C4-2B (cell line): Measurements from ENCODE around the gene DNMT3B.
"Not testable (repeated sequence)": the region's sequence is repeated elsewhere in the genome, so short reads cannot be mapped to it uniquely, and the experiment has no call there.

Experiments
- H3K27ac ChIP-seq: fragments of 450-650 bp; 2 replicates; pipeline ENCODE4 v1.5.1; 2017
- CTCF ChIP-seq: fragments of 450-650 bp; conservative IDR thresholded peaks from 2 replicates; pipeline ENCODE4 v1.5.1; 2017; ENCODE audit warnings: mild to moderate bottlenecking
- ZFX ChIP-seq: fragments of 450-650 bp; IDR thresholded peaks from 2 replicates; pipeline ENCODE4 v1.6.1; 2017

Gene DNMT3B

GRCh38 chr20:32753731-32754130, 8.5 kb upstream of the DNMT3B start:
- H3K27ac ChIP-seq, result no peak overlapping the region
- TF ChIP-seq CTCF (no peak), ZFX (no peak)

GRCh38 chr20:32756156-32756555, 6.0 kb upstream of the DNMT3B start:
- TF ChIP-seq CTCF (no peak), ZFX (no peak)
- H3K27ac ChIP-seq, result no peak overlapping the region

DNA sequence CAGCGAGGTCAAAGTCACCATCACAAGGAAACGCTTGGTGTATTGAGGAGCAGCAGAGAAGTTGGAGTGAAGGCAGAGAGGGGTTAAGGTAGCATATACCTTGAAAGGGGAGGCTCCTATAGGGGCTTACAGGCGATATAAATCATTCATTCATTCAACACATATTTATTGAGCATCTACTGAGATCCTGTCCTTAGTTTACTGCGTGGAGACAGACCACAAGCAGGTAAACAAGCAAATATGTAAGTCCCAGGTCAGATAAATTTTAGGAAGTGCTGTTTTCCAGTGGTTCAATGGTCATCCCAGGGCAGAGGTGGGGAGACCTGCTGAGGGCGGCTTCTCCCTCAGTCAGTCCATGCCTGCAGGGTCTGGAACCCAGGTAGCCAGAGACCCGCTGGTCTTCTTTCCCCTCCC, 761 bp upstream of the DNMT3B start:
- no peak for TF ChIP-seq ZFX
- TF ChIP-seq CTCF, result no peak
- peak overlapping the region; percentile 79 for H3K27ac ChIP-seq

- H3K27ac ChIP-seq, result peak overlapping the region; percentile 79
- no peak for TF ChIP-seq CTCF
- no peak for TF ChIP-seq ZFX
Measured at GRCh38 chr20:32762754-32763201, 593 bp downstream of the DNMT3B start.

DNA sequence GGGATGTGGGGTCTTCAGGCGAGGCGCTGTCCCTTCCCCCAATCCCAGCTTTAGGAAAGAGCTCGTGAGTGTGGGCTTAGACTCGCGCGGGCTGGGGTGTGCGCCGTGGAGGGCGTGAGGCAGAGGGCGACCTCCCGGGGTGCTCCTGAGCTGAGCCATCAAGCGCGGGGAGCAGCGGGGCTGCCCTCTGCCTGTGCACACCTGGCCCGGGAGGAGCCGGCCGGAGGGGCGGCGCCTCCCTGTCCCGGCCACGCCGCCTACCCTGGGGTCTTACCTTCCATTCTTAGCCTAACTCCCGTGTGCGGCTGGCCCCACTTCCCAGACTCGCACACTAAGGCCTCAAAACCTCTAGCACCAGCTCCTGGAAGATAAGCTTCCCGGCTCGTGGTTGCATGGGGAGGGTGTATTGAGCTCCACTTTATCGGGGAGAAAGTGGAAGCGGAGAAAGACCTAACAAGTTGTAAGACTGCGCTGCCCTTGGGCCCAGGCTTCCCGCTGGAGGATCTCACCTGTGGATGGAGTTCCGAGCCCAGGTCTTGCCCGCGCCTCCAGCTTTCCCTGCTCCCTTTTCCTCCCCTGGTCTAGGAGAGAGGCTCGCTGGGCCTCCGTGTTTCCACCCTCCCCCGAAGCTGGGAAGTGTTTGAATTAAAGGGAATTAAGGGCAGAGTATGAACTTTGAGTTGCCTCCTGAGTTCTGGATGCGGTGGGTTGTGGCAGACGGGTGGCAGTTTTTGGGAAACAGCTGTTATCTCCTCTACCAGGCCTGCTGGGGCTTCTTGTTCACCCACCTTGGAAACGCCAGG, 1.2 kb downstream of the DNMT3B start:
- peak overlapping the region; percentile 79 for H3K27ac ChIP-seq

DNA sequence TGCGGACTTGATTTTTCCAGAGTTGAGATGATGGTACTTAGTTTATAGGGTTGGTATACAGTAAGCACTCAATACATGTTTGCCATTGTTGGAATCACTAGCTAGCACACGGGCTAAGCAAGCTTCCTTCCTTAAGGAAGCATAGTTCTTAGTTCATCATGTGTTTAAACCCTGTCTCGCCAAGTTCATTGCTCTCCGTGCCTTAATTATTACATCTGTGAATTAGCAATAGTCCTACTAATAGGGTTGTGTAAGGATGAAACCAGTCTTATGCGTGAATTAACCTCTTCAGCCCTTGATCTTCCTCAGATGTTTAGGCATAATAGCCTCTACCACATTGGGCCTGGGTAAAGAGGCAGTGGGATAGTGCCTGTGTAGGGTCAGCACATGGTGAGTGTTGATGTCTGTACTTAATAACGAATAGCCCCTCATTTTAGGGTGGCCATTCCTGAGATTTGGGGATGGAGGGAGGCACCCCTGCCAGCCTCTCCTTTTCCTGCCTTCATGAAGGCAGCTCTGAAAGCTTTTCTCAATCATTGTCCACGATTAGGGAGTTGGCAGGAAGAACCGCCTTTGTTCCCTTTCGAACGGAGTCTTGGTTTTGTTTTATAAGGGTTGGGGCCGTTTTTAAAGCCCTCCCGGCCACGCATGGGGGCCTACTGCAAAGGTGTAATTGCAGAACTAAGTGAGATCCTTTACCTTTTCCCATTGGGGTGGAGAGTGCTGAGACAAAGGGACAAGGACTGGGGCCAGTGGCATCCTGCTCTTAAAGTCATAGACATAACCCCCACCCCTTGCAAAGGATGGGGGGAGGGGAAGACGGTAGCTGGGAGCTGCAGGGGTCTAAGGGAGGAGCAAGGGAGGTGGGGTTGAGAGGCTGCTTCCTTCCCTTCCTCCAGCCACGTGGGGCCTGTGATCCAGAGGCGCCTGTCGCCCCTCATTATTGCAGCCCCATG, 2.1 kb downstream of the DNMT3B start:
- TF ChIP-seq CTCF (no peak), ZFX (no peak)
- no peak overlapping the region for H3K27ac ChIP-seq

More for the DNA sequence above, 1.2 kb downstream of the DNMT3B start:
- TF ChIP-seq CTCF (no peak), ZFX (no peak)

DNA sequence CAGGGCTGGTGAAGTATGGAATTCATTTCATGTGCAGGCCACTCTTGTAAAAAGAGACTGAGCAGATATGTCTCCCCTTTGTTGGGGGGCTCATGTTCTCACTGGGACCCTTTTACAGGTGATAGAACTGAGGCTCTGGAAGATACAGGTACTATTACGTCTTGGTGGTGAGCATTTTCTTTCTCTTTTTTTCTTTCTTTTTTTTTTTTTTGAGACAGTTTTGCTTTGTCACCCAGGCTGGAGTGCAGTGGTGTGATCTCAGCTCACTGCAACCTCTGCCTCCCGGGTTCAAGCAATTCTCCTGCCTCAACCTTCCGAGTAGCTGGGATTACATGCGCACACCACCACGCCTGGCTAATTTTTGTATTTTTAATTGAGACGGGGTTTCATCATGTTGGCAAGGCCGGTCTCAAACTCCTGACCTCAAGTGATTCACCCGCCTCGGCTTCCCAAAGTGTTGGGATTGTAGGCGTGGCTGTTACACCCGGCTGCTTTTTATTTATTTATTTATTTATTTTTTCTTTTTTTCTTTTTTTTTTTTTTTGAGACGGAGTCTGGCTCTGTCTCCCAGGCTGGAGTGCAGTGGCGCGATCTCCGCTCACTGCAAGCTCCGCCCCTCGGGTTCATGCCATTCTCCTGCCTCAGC, 3.2 kb downstream of the DNMT3B start:
- H3K27ac ChIP-seq, result not testable (repeated sequence)
